ENCODE results near the gene SLC35E1.

The SLC35E1 gene

GRCh38 chr19:16542045-16542909 lies 29.9 kb downstream of the SLC35E1 start, which contains the start of gene CHERP:
Gene CHERP, minus strand, starts transcription at chr19:16542437. Its CDS starts 59 bp downstream, at chr19:16542378.
- DNase-seq = peak; percentile 64

- no peak for DNase-seq
Observed at GRCh38 chr19:16541526-16542044, 30.6 kb downstream of the SLC35E1 start.

GRCh38 chr19:16540948-16541347 lies 31.3 kb downstream of the SLC35E1 start:
- no peak for DNase-seq

- no peak for DNase-seq
Observed at GRCh38 chr19:16537111-16537510, 35.1 kb downstream of the SLC35E1 start.

GRCh38 chr19:16536130-16536529 lies 36.1 kb downstream of the SLC35E1 start:
- no peak for DNase-seq

- no peak for DNase-seq
Observed at GRCh38 chr19:16535381-16535780, 36.8 kb downstream of the SLC35E1 start.

- DNase-seq = no peak
Observed at GRCh38 chr19:16532440-16533234, 39.6 kb downstream of the SLC35E1 start.

GRCh38 chr19:16531380-16531669 lies 40.9 kb downstream of the SLC35E1 start:
- DNase-seq = no peak

- no peak for DNase-seq
Observed at GRCh38 chr19:16530540-16531379, 41.5 kb downstream of the SLC35E1 start.

GRCh38 chr19:16529466-16530144 lies 42.6 kb downstream of the SLC35E1 start:
- DNase-seq = no peak

- no peak for DNase-seq
Observed at GRCh38 chr19:16527971-16528521, 44.2 kb downstream of the SLC35E1 start.

- DNase-seq = no peak
Observed at GRCh38 chr19:16527334-16527935, 44.8 kb downstream of the SLC35E1 start.

- DNase-seq = no peak
Observed at GRCh38 chr19:16525751-16526481, 46.3 kb downstream of the SLC35E1 start.

GRCh38 chr19:16524991-16525734 lies 47.1 kb downstream of the SLC35E1 start:
- no peak for DNase-seq

- DNase-seq = no peak
Observed at GRCh38 chr19:16522559-16523377, 49.4 kb downstream of the SLC35E1 start.

GRCh38 chr19:16521715-16522289 lies 50.4 kb downstream of the SLC35E1 start:
- no peak for DNase-seq

GRCh38 chr19:16520986-16521624 lies 51.1 kb downstream of the SLC35E1 start:
- no peak for DNase-seq
